Measurements from ENCODE around the gene TBXAS1.

The TBXAS1 gene

GRCh38 chr7:140045697-140046096 is 216.6 kb downstream of the TBXAS1 start:
- H3K9me3 ChIP-seq (ENCODE audit: control insufficient read depth, insufficient read depth, low read depth, low read length): no peaks in the 10 kb centered on the region
- ChIA-PET CTCF (no interaction called here), POLR2A (no interaction called here)
- no peak for TF ChIP-seq REST (tag by site-specific recombination; IDR thresholded peaks at IDR 0.05)
- no peaks in the 10 kb centered on the region; a peak in 1 of 3 replicates for H3K36me3 ChIP-seq (ENCODE audit: control insufficient read depth in 2 of 2, insufficient read depth in 1 of 2, low read length in 2 of 2)
- H3K27ac ChIP-seq (ENCODE audit: extremely low read depth, low read depth, low read length): no peak overlapping the region
- no peak overlapping the region for H3K4me3 ChIP-seq (ENCODE audit: low read depth, low read length)
- no peaks in the 10 kb centered on the region for H3K4me1 ChIP-seq (ENCODE audit: control insufficient read depth, insufficient read depth, low read length)

GRCh38 chr7:140047197-140047596 is 218.1 kb downstream of the TBXAS1 start:
- Histone ChIP-seq H3K4me3 (ENCODE audit: low read depth, low read length) (no peak overlapping the region), H3K9me3 (ENCODE audit: control insufficient read depth, insufficient read depth, low read depth, low read length) (no peaks in the 10 kb centered on the region), H3K4me1 (ENCODE audit: control insufficient read depth, insufficient read depth, low read length) (no peaks in the 10 kb centered on the region), H3K36me3 (ENCODE audit: control insufficient read depth in 2 of 2, insufficient read depth in 1 of 2, low read length in 2 of 2) (no peaks in the 10 kb centered on the region; a peak in 1 of 3 replicates), H3K27ac (ENCODE audit: extremely low read depth, low read depth, low read length) (no peak overlapping the region)
- POLR2A ChIA-PET: no interaction called here
- CTCF ChIA-PET: interaction anchor here (0.7 kb wide), 1 partner anchor 140 kb away, joined by 4 read pairs; no protein-coding TSS in a partner anchor
- TF ChIP-seq ZNF629 (tag by site-specific recombination; IDR thresholded peaks at IDR 0.05): no peak
- TF ChIP-seq KLF8 (tag by site-specific recombination; IDR thresholded peaks at IDR 0.05): no peak
- TF ChIP-seq, protein P1, sequence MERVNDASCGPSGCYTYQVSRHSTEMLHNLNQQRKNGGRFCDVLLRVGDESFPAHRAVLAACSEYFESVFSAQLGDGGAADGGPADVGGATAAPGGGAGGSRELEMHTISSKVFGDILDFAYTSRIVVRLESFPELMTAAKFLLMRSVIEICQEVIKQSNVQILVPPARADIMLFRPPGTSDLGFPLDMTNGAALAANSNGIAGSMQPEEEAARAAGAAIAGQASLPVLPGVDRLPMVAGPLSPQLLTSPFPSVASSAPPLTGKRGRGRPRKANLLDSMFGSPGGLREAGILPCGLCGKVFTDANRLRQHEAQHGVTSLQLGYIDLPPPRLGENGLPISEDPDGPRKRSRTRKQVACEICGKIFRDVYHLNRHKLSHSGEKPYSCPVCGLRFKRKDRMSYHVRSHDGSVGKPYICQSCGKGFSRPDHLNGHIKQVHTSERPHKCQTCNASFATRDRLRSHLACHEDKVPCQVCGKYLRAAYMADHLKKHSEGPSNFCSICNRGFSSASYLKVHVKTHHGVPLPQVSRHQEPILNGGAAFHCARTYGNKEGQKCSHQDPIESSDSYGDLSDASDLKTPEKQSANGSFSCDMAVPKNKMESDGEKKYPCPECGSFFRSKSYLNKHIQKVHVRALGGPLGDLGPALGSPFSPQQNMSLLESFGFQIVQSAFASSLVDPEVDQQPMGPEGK (tag by site-specific recombination; IDR thresholded peaks at IDR 0.05): no peak
- no peak for TF ChIP-seq ZNF777 (tag by site-specific recombination; IDR thresholded peaks at IDR 0.05; ENCODE audit: borderline replicate concordance)
- no peak for TF ChIP-seq FEZF1 (tag by site-specific recombination; IDR thresholded peaks at IDR 0.05)
- TF ChIP-seq, protein P2, sequence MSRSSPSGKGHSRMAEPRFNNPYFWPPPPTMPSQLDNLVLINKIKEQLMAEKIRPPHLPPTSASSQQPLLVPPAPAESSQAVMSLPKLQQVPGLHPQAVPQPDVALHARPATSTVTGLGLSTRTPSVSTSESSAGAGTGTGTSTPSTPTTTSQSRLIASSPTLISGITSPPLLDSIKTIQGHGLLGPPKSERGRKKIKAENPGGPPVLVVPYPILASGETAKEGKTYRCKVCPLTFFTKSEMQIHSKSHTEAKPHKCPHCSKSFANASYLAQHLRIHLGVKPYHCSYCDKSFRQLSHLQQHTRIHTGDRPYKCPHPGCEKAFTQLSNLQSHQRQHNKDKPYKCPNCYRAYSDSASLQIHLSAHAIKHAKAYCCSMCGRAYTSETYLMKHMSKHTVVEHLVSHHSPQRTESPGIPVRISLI (tag by site-specific recombination; IDR thresholded peaks at IDR 0.05): no peak
- TF ChIP-seq ZNF202 (tag by site-specific recombination; IDR thresholded peaks at IDR 0.05; ENCODE audit: borderline replicate concordance): no peak
- no peak for TF ChIP-seq ZNF791 (tag by site-specific recombination; IDR thresholded peaks at IDR 0.05)
- no peak for TF ChIP-seq ZBTB20 (tag by site-specific recombination; IDR thresholded peaks at IDR 0.05)
- no peak for TF ChIP-seq ZFHX2 (tag by site-specific recombination; conservative IDR thresholded peaks at IDR 0.05)
- TF ChIP-seq ZNF660 (tag by site-specific recombination; IDR thresholded peaks at IDR 0.05): no peak
- TF ChIP-seq OSR2 (tag by site-specific recombination; IDR thresholded peaks at IDR 0.05): no peak
- no peak for TF ChIP-seq ZSCAN18 (tag by site-specific recombination; IDR thresholded peaks at IDR 0.05)
- no peak for TF ChIP-seq ZNF792 (tag by site-specific recombination; IDR thresholded peaks at IDR 0.05)
- TF ChIP-seq ZNF239 (tag by site-specific recombination; IDR thresholded peaks at IDR 0.05): no peak
